Kidney (tissue), 14 donors: ENCODE results near the gene EDC3. TPM values are rescaled to one million over a fixed set of nuclear protein-coding genes. Genes with fewer than 3 reads are reported as not detected.

Experiments
- DNase-seq, 5 donors: peaks; one replicate each; pipeline ENCODE4 v3.0.0-alpha.2; 2013 to 2020
- FAIRE-seq: peaks from 2 replicates; lab custom pipeline; 2012; peaks lifted over from hg19 to GRCh38; lab: Jason Lieb, UNC
- H3K27ac ChIP-seq, 2 donors: one replicate each; pipeline ENCODE4 v1.7.0; 2013; ENCODE audit warnings: low read depth in 2 of 2, low read length in 2 of 2, inconsistent platforms in 1 of 2
- H3K27me3 ChIP-seq: one replicate; pipeline ENCODE4 v1.7.1; 2013; ENCODE audit warnings: low read length, inconsistent platforms; ENCODE audit not compliant: control insufficient read depth, insufficient read depth
- H3K36me3 ChIP-seq, 3 donors: one replicate each; pipeline versions ENCODE4 v1.7.0 to v1.7.1; 2013; ENCODE audit warnings: low read length in 3 of 3, control low read depth in 1 of 3, inconsistent platforms in 1 of 3; ENCODE audit not compliant: insufficient read depth in 3 of 3, control insufficient read depth in 2 of 3
- H3K4me1 ChIP-seq, 3 donors: one replicate each; pipeline versions ENCODE4 v1.7.0 to v1.7.1; 2013; ENCODE audit warnings: low read length in 3 of 3, inconsistent platforms in 1 of 3, low read depth in 1 of 3; ENCODE audit not compliant: control insufficient read depth in 2 of 3, insufficient read depth in 2 of 3
- H3K4me3 ChIP-seq, 3 donors: one replicate each; pipeline versions ENCODE4 v1.7.0 to v1.8.1; 2013; ENCODE audit warnings: low read length in 3 of 3, control low read depth in 1 of 3, inconsistent platforms in 1 of 3
- H3K9ac ChIP-seq, 3 donors: one replicate each; pipeline versions ENCODE4 v1.7.0 to v1.7.1; 2013; ENCODE audit warnings: low read length in 3 of 3, control low read depth in 1 of 3, inconsistent platforms in 1 of 3
- H3K9me3 ChIP-seq, 3 donors: one replicate each; pipeline versions ENCODE4 v1.7.0 to v1.7.1; 2013; ENCODE audit warnings: low read length in 3 of 3, control low read depth in 1 of 3, inconsistent platforms in 1 of 3; ENCODE audit not compliant: control insufficient read depth in 2 of 3, insufficient read depth in 1 of 3
- CTCF ChIP-seq: IDR thresholded peaks from 3 replicates; pipeline ENCODE4 v1.5.1; 2012; ENCODE audit warnings: mild to moderate bottlenecking, moderate library complexity, borderline replicate concordance; ENCODE audit not compliant: insufficient read depth; ENCODE audit errors: extremely low read depth
- intact Hi-C: fragments of 100-400 bp; cut with DNase I; formaldehyde crosslinking; loops from one replicate; pipeline ENCODE4 v1.11.1; 2022
- polyA plus RNA-seq: library from polyadenylated mRNA; stranded (reverse); fragments of 350-450 nt; fragmentation: Illumina TruSeq; extraction: RNeasy Lipid Tissue Mini Kit (QIAGEN cat#74804); gene quantifications from one replicate; pipeline ENCODE4 v1.2.3, GENCODE V29; 2014; ENCODE audit warnings: low read depth, low replicate concordance; ENCODE audit not compliant: insufficient read depth
- total RNA-seq: library from RNA; stranded (reverse); fragmentation: NEBNext Ultra II Directional; extraction: Animal tissue kit (Norgen Biotek cat#: 25700); gene quantifications from one replicate; pipeline ENCODE4 v1.2.1, GENCODE V29; 2021
- donor health status: control.
- donor health status: control.
- donor health status: control.
- donor health status: control.
- donor health status: control.
- donor health status: DM: yes; HTN: yes; CAD: no.
- donor health status: Normal renal cell carcinoma (clear cell type).

The EDC3 gene
- total and polyA plus RNA-seq, 2 donors from 2014 or later = 11.5 to 27.7 TPM

GRCh38 chr15:74631935-74632560 lies 63.8 kb downstream of the EDC3 start:
- no peaks in the 10 kb centered on the region for H3K4me1 ChIP-seq
- H3K27ac ChIP-seq = no peak overlapping the region
- TF ChIP-seq CTCF = peak; percentile 83
- intact Hi-C loops = loop anchor here (10.0 kb wide), 1 partner anchor 257 kb away; no protein-coding TSS in a partner anchor
- H3K36me3 ChIP-seq = peaks cover 18 to 68% (median 64%) of the 10 kb centered on the region in 3 donors
- peak in 4 of 5 donors; percentile 56 to 72 (median 66) for DNase-seq
- no peak overlapping the region for H3K4me3 ChIP-seq
- H3K27me3 ChIP-seq = no peaks in the 10 kb centered on the region
- H3K9me3 ChIP-seq = no peaks in the 10 kb centered on the region
- H3K9ac ChIP-seq = no peak overlapping the region
- FAIRE-seq = no peak

- Histone ChIP-seq H3K27me3 (no peaks in the 10 kb centered on the region), H3K27ac (no peak overlapping the region), H3K4me1 (no peaks in the 10 kb centered on the region), H3K9ac (no peak overlapping the region), H3K36me3 (peaks cover 18 to 72% (median 63%) of the 10 kb centered on the region in 3 donors), H3K4me3 (no peak overlapping the region), H3K9me3 (no peaks in the 10 kb centered on the region)
- DNase-seq (no peak), FAIRE-seq (no peak)
- no peak for TF ChIP-seq CTCF
- intact Hi-C loops = loop anchor here (10.0 kb wide), 1 partner anchor 257 kb away; no protein-coding TSS in a partner anchor
Observed at GRCh38 chr15:74631408-74631807, 64.4 kb downstream of the EDC3 start.

- H3K4me1 ChIP-seq = no peaks in the 10 kb centered on the region
- intact Hi-C loops = loop anchor here (10.0 kb wide), 1 partner anchor 256 kb away; no protein-coding TSS in a partner anchor
- no peak overlapping the region for H3K9ac ChIP-seq
- H3K27me3 ChIP-seq = no peaks in the 10 kb centered on the region
- DNase-seq (no peak), FAIRE-seq (no peak)
- no peak overlapping the region for H3K27ac ChIP-seq
- peaks cover 18 to 72% (median 63%) of the 10 kb centered on the region in 3 donors for H3K36me3 ChIP-seq
- no peaks in the 10 kb centered on the region for H3K9me3 ChIP-seq
- no peak overlapping the region for H3K4me3 ChIP-seq
- TF ChIP-seq CTCF = no peak
Observed at GRCh38 chr15:74631087-74631385, 64.8 kb downstream of the EDC3 start.
